Hepatocyte (in vitro differentiated cells): ENCODE results near the gene NSRP1. TPM values are rescaled to one million over a fixed set of nuclear protein-coding genes. Genes with fewer than 3 reads are reported as not detected.
"Not testable (repeated sequence)": the region's sequence is repeated elsewhere in the genome, so short reads cannot be mapped to it uniquely, and the experiment has no call there.

Experiments used
- DNase-seq: peaks from one replicate; pipeline ENCODE4 v3.0.0-alpha.2; 2016; ENCODE audit warnings: low spot score
- H2AFZ ChIP-seq: fragments of 200-600 bp; sonication (generic); 2 replicates; pipeline ENCODE4 v1.6.0; 2016; ENCODE audit warnings: antibody characterized with exemption, mild to moderate bottlenecking
- H3K27ac ChIP-seq: fragments of 200-600 bp; sonication (generic); 2 replicates; pipeline ENCODE4 v1.5.1; 2016; ENCODE audit warnings: mild to moderate bottlenecking
- H3K27me3 ChIP-seq: fragments of 200-600 bp; sonication (generic); 2 replicates; pipeline ENCODE4 v1.6.1; 2016
- H3K36me3 ChIP-seq: fragments of 200-600 bp; sonication (generic); replicated peaks from 2 replicates; pipeline ENCODE4 v1.5.1; 2016; ENCODE audit warnings: low read depth; ENCODE audit not compliant: insufficient read depth
- H3K4me1 ChIP-seq: fragments of 200-600 bp; sonication (generic); 2 replicates; pipeline ENCODE4 v1.5.1; 2016; ENCODE audit warnings: mild to moderate bottlenecking, moderate library complexity; ENCODE audit not compliant: insufficient read depth
- H3K4me2 ChIP-seq: fragments of 200-600 bp; sonication (generic); 2 replicates; pipeline ENCODE4 v1.6.0; 2016
- H3K4me3 ChIP-seq: fragments of 200-600 bp; sonication (generic); 2 replicates; pipeline ENCODE4 v1.5.1; 2016; ENCODE audit warnings: mild to moderate bottlenecking
- H3K79me2 ChIP-seq: fragments of 200-600 bp; sonication (generic); 2 replicates; pipeline ENCODE4 v1.6.0; 2017; ENCODE audit warnings: mild to moderate bottlenecking
- H3K9me2 ChIP-seq: fragments of 200-600 bp; sonication (generic); replicated peaks from 2 replicates; pipeline ENCODE4 v1.6.0; 2017; ENCODE audit warnings: mild to moderate bottlenecking; ENCODE audit not compliant: insufficient read depth
- H3K9me3 ChIP-seq: fragments of 200-600 bp; sonication (generic); 2 replicates; pipeline ENCODE4 v1.5.1; 2016; ENCODE audit warnings: low read depth, mild to moderate bottlenecking
- H4K20me1 ChIP-seq: fragments of 200-600 bp; sonication (generic); 2 replicates; pipeline ENCODE4 v1.6.0; 2016; ENCODE audit warnings: mild to moderate bottlenecking; ENCODE audit not compliant: insufficient read depth, poor library complexity, severe bottlenecking
- CTCF ChIP-seq: fragments of 200-600 bp; sonication (generic); IDR thresholded peaks from 2 replicates; pipeline ENCODE4 v1.5.1; 2016; ENCODE audit warnings: antibody characterized with exemption, mild to moderate bottlenecking; ENCODE audit not compliant: poor library complexity
- EZH2 ChIP-seq: fragments of 200-600 bp; sonication (generic); IDR thresholded peaks from 2 replicates; pipeline ENCODE4 v1.6.1; 2016; ENCODE audit warnings: antibody characterized with exemption, mild to moderate bottlenecking, borderline replicate concordance
- EZH2phosphoT487 ChIP-seq: fragments of 200-600 bp; sonication (generic); IDR thresholded peaks from one replicate; pipeline ENCODE4 v1.6.1; 2018; ENCODE audit warnings: antibody characterized with exemption, mild to moderate bottlenecking, low read depth, moderate library complexity; ENCODE audit not compliant: unreplicated experiment, severe bottlenecking
- WGBS: methylation state at CpG from one replicate; pipeline ENCODE4 v1.1.6; 2016; ENCODE audit warnings: low lambda C conversion rate; ENCODE audit errors: missing lambda C conversion rate; 5-methylcytosine and 5-hydroxymethylcytosine counted together
- polyA plus RNA-seq: library from polyadenylated mRNA; unstranded; fragments of >200 nt; fragmentation: Nextera tagmentation; extraction: Ambion mirVana; gene quantifications from 2 replicates; pipeline ENCODE4 v1.2.1, GENCODE V29; 2016
- total RNA-seq: library from RNA; depleted of rRNA; stranded (reverse); fragments of >200 nt; gene quantifications from 2 replicates; pipeline ENCODE4 v1.2.3, GENCODE V29; 2014

NSRP1 gene
- total and polyA plus RNA-seq, 2 experiments from 2014 or later = 8.6 to 39.2 TPM

GRCh38 chr17:30137158-30137557 lies 20.5 kb downstream of the NSRP1 start:
- Histone ChIP-seq H3K79me2 (peaks cover 82% of the 10 kb centered on the region), H3K9me2 (no peaks in the 10 kb centered on the region), H3K27ac (no peak overlapping the region), H3K27me3 (no peaks in the 10 kb centered on the region), H3K4me2 (no peak overlapping the region), H3K4me1 (no peaks in the 10 kb centered on the region), H2AFZ (no peak overlapping the region), H3K9me3 (no peaks in the 10 kb centered on the region), H3K4me3 (no peak overlapping the region), H4K20me1 (peaks cover 4% of the 10 kb centered on the region), H3K36me3 (no peaks in the 10 kb centered on the region)
- DNase-seq = no peak
- WGBS = 93% methylated on average over 3 of the region's 3 CpGs
- no peak for TF ChIP-seq EZH2phosphoT487
- TF ChIP-seq EZH2 = no peak
- TF ChIP-seq CTCF = no peak

- not testable (repeated sequence) for H3K4me2 ChIP-seq, H3K4me3 ChIP-seq, H4K20me1 ChIP-seq, H3K27ac ChIP-seq, H3K9me3 ChIP-seq, H3K4me1 ChIP-seq, H3K36me3 ChIP-seq, DNase-seq, H3K9me2 ChIP-seq, H2AFZ ChIP-seq, H3K27me3 ChIP-seq
- 93% methylated on average over 6 of the region's 6 CpGs for WGBS
- peaks cover 63% of the 10 kb centered on the region for H3K79me2 ChIP-seq
These were observed 31.2 kb downstream of the NSRP1 start for GRCh38 chr17:30147860-30148259.

- H3K4me3 ChIP-seq = no peak overlapping the region
- H3K4me2 ChIP-seq = no peak overlapping the region
- no peaks in the 10 kb centered on the region for H3K36me3 ChIP-seq
- WGBS = 100% methylated on average over 1 of the region's 1 CpG
- no peaks in the 10 kb centered on the region for H3K4me1 ChIP-seq
- no peak overlapping the region for H2AFZ ChIP-seq
- no peak for DNase-seq
- H3K79me2 ChIP-seq = peaks cover 62% of the 10 kb centered on the region
- H3K27me3 ChIP-seq = no peaks in the 10 kb centered on the region
- H4K20me1 ChIP-seq = peaks cover 3% of the 10 kb centered on the region
- no peak for TF ChIP-seq CTCF
- TF ChIP-seq EZH2phosphoT487 = no peak
- no peak for TF ChIP-seq EZH2
- no peaks in the 10 kb centered on the region for H3K9me2 ChIP-seq
- no peaks in the 10 kb centered on the region for H3K9me3 ChIP-seq
- no peak overlapping the region for H3K27ac ChIP-seq
These were observed 31.8 kb downstream of the NSRP1 start for GRCh38 chr17:30148376-30148775.

GRCh38 chr17:30151471-30151870 lies 34.9 kb downstream of the NSRP1 start:
- H3K79me2 ChIP-seq = peaks cover 65% of the 10 kb centered on the region

More at GRCh38 chr17:30151471-30151870, 34.9 kb downstream of the NSRP1 start:
- H3K4me3 ChIP-seq = no peak overlapping the region
- H3K36me3 ChIP-seq = no peaks in the 10 kb centered on the region
- H2AFZ ChIP-seq = no peak overlapping the region
- no peak for DNase-seq
- H3K4me2 ChIP-seq = no peak overlapping the region
- peaks cover 13% of the 10 kb centered on the region for H4K20me1 ChIP-seq
- H3K27me3 ChIP-seq = no peaks in the 10 kb centered on the region
- H3K4me1 ChIP-seq = no peaks in the 10 kb centered on the region
- 97% methylated on average over 4 of the region's 4 CpGs for WGBS
- TF ChIP-seq CTCF = no peak
- TF ChIP-seq EZH2phosphoT487 = no peak
- no peak overlapping the region for H3K27ac ChIP-seq
- H3K9me2 ChIP-seq = no peaks in the 10 kb centered on the region
- H3K9me3 ChIP-seq = no peaks in the 10 kb centered on the region
